GM23248 (cell line): ENCODE measurements around the gene KCTD6. TPM values are rescaled to one million over a fixed set of nuclear protein-coding genes. Genes with fewer than 3 reads are reported as not detected.

ENCODE experiments used
- DNase-seq: peaks from one replicate; pipeline ENCODE4 v3.0.0-alpha.2; 2015
- H2AFZ ChIP-seq: fragments of 200-600 bp; sonication (generic); 2 replicates; pipeline ENCODE4 v1.6.1; 2016; ENCODE audit warnings: antibody characterized with exemption
- H3F3A ChIP-seq: fragments of 200-600 bp; sonication (generic); 2 replicates; pipeline ENCODE4 v1.6.1; 2016; ENCODE audit warnings: mild to moderate bottlenecking, antibody characterized with exemption, mixed run types; ENCODE audit not compliant: insufficient read depth
- H3K27ac ChIP-seq: fragments of 200-600 bp; sonication (generic); 2 replicates; pipeline ENCODE4 v1.5.1; 2016; ENCODE audit warnings: mild to moderate bottlenecking
- H3K27me3 ChIP-seq: fragments of 200-600 bp; sonication (generic); replicated peaks from 2 replicates; pipeline ENCODE4 v1.6.1; 2016; ENCODE audit warnings: mild to moderate bottlenecking; ENCODE audit not compliant: insufficient read depth
- H3K36me3 ChIP-seq: fragments of 200-600 bp; sonication (generic); 2 replicates; pipeline ENCODE4 v1.6.1; 2016; ENCODE audit warnings: low read depth, mild to moderate bottlenecking
- H3K4me1 ChIP-seq: fragments of 200-600 bp; sonication (generic); 2 replicates; pipeline ENCODE4 v1.6.1; 2016; ENCODE audit warnings: mild to moderate bottlenecking; ENCODE audit not compliant: insufficient read depth
- H3K4me2 ChIP-seq: fragments of 200-600 bp; sonication (generic); one replicate; pipeline ENCODE4 v1.6.1; 2016; ENCODE audit warnings: mild to moderate bottlenecking; ENCODE audit not compliant: unreplicated experiment
- H3K4me3 ChIP-seq: fragments of 200-600 bp; sonication (generic); 2 replicates; pipeline ENCODE4 v1.5.1; 2016; ENCODE audit warnings: mild to moderate bottlenecking
- H3K79me2 ChIP-seq: fragments of 200-600 bp; sonication (generic); 2 replicates; pipeline ENCODE4 v1.6.1; 2016; ENCODE audit warnings: mild to moderate bottlenecking; ENCODE audit not compliant: insufficient read depth
- H3K9ac ChIP-seq: fragments of 200-600 bp; sonication (generic); 2 replicates; pipeline ENCODE4 v1.6.1; 2016; ENCODE audit warnings: mild to moderate bottlenecking
- H3K9me2 ChIP-seq: fragments of 200-600 bp; sonication (generic); 2 replicates; pipeline ENCODE4 v1.6.1; 2016; ENCODE audit warnings: mixed run types, mild to moderate bottlenecking, moderate library complexity; ENCODE audit not compliant: insufficient read depth
- H3K9me3 ChIP-seq: fragments of 200-600 bp; sonication (generic); one replicate; pipeline ENCODE4 v1.6.1; 2017; ENCODE audit warnings: low read depth
- H4K20me1 ChIP-seq: fragments of 200-600 bp; sonication (generic); 2 replicates; pipeline ENCODE4 v1.6.0; 2016; ENCODE audit not compliant: insufficient read depth
- EZH2 ChIP-seq: fragments of 200-600 bp; sonication (generic); IDR thresholded peaks from 2 replicates; pipeline ENCODE4 v1.6.1; 2018; ENCODE audit warnings: antibody characterized with exemption, mild to moderate bottlenecking; ENCODE audit not compliant: insufficient read depth, poor library complexity, severe bottlenecking
- EZH2phosphoT487 ChIP-seq: fragments of 200-600 bp; sonication (generic); IDR thresholded peaks from 2 replicates; pipeline ENCODE4 v1.6.1; 2018; ENCODE audit warnings: antibody characterized with exemption, moderate library complexity, mild to moderate bottlenecking, low read depth; ENCODE audit not compliant: insufficient read depth
- WGBS, 2 experiments: methylation state at CpG; one replicate each; pipeline ENCODE4 v1.1.6; 2015 to 2017; ENCODE audit warnings: low lambda C conversion rate in 2 of 2, low coverage in 1 of 2; ENCODE audit errors: missing lambda C conversion rate in 2 of 2; 5-methylcytosine and 5-hydroxymethylcytosine counted together
- in situ Hi-C: fragments of 300-500 bp; cut with MboI; formaldehyde crosslinking; loops from 2 replicates; pipeline ENCODE4 v1.15.0; 2020
- polyA plus RNA-seq: library from polyadenylated mRNA; unstranded; fragments of >200 nt; fragmentation: Nextera tagmentation; extraction: Ambion mirVana; gene quantifications from 2 replicates; pipeline ENCODE4 v1.2.1, GENCODE V29; 2016
- total RNA-seq: library from RNA; depleted of rRNA; stranded (reverse); fragments of >200 nt; shearing (Covaris generic); gene quantifications from 2 replicates; pipeline ENCODE4 v1.2.3, GENCODE V29; 2014

KCTD6 gene
- total and polyA plus RNA-seq, 2 experiments from 2014 or later, result 12.8 to 13.7 TPM

DNA sequence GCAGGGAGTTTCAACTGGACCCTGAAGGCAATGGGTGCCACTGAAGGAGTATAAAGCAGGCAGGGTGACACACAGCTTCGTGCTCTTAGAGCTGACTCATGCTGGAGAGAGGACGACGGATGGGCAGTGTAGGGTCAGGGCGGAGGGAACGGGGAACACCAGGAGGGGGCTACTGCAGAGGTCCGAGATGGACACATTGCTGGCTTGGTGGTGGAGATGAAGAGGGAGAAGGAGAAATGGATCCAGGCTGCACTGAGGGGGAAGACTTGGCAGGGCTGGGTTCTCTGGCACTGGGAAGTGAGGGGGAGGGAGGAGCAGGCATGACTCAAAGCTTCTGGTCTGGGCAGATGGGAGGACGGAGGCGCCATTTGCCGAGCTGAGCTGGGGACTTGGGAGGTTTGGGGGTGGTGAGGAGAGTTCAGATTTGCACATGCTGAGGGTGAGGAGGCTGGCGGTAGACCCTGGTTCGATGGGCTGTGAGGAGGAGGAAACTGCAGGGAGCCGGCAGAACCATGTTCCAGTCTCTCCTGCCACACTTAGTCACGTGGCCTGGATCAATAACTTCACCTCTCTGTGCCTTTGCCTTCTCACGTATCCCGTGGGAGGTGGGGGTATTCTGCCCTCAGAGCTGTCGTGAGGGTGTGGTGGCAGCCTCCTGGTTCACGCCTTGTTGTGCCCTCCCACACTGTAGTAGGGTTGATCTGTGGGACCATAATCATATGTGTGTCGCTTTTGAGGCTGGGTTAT is 4.6 kb upstream of the KCTD6 start:
- no peaks in the 10 kb centered on the region for H3K9me2 ChIP-seq
- no peaks in the 10 kb centered on the region for H3K27me3 ChIP-seq
- H3K9ac ChIP-seq, result peak overlapping the region; percentile 60
- H3K36me3 ChIP-seq, result no peaks in the 10 kb centered on the region
- H4K20me1 ChIP-seq, result no peaks in the 10 kb centered on the region
- peak overlapping the region; percentile 51 for H3K4me3 ChIP-seq
- H3K79me2 ChIP-seq, result no peaks in the 10 kb centered on the region
- H3F3A ChIP-seq, result peaks cover 23% of the 10 kb centered on the region
- peak overlapping the region; percentile 45 for H3K4me2 ChIP-seq
- in situ Hi-C loops, result no loop called here
- peak; percentile 92 for DNase-seq
- TF ChIP-seq EZH2 (no peak), EZH2phosphoT487 (no peak)
- H3K27ac ChIP-seq, result peak overlapping the region; percentile 78
- peak overlapping the region; percentile 81 for H2AFZ ChIP-seq
- H3K9me3 ChIP-seq, result no peaks in the 10 kb centered on the region
- H3K4me1 ChIP-seq, result peaks cover 16% of the 10 kb centered on the region
- WGBS, 2 experiments, result 28 to 30% methylated on average over 18 of the region's 18 CpGs

DNA sequence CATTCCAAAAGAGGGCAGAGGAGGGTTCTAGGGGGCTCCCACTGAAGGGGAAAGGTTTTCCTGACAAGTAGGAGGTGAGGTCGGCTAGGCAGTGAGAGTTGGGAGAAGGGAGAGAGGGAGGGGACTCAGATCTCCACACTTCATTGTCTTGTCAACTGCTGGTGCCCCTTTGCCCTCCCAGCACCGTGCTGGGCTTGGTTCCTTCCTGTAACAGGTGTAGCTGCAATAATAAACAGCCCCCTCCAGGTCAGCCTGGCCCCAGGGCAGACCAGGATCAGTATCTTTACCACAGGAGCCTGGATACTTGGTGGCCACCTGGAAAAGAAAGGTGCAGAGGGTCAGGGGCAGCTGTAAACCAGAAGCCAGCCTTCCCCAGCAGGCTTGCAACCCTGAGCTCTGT is 2.9 kb upstream of the KCTD6 start:
- H3K4me1 ChIP-seq, result peaks cover 28% of the 10 kb centered on the region
- H2AFZ ChIP-seq, result no peak overlapping the region
- no peak overlapping the region for H3K27ac ChIP-seq
- H3K9me2 ChIP-seq, result no peaks in the 10 kb centered on the region
- no peaks in the 10 kb centered on the region for H3K27me3 ChIP-seq
- no peak overlapping the region for H3K9ac ChIP-seq
- no peaks in the 10 kb centered on the region for H3K9me3 ChIP-seq
- no peak overlapping the region for H3K4me3 ChIP-seq
- WGBS, 2 experiments, result 10 to 37% methylated on average over 1 to 2 of the region's 2 CpGs
- no peak for TF ChIP-seq EZH2
- TF ChIP-seq EZH2phosphoT487, result no peak
- peaks cover 14% of the 10 kb centered on the region for H3K79me2 ChIP-seq
- DNase-seq, result no peak
- no peak overlapping the region for H3K4me2 ChIP-seq
- no peaks in the 10 kb centered on the region for H3K36me3 ChIP-seq
- in situ Hi-C loops, result no loop called here
- H4K20me1 ChIP-seq, result no peaks in the 10 kb centered on the region
- peaks cover 31% of the 10 kb centered on the region for H3F3A ChIP-seq

GRCh38 chr3:58490860-58491501 is 915 bp upstream of the KCTD6 start:
- no peak for TF ChIP-seq EZH2
- in situ Hi-C loops, result no loop called here
- peak overlapping the region; percentile 33; the same call in 1 of the 2 replicates for H3K9ac ChIP-seq
- peaks cover 34% of the 10 kb centered on the region for H3K79me2 ChIP-seq
- H3K9me2 ChIP-seq, result no peaks in the 10 kb centered on the region
- H2AFZ ChIP-seq, result peak overlapping the region; percentile 84
- no peaks in the 10 kb centered on the region for H4K20me1 ChIP-seq
- 88 to 90% methylated on average over 15 to 19 of the region's 19 CpGs for WGBS, 2 experiments
- peaks cover 46% of the 10 kb centered on the region for H3K4me1 ChIP-seq
- H3F3A ChIP-seq, result peaks cover 46% of the 10 kb centered on the region
- DNase-seq, result no peak
- no peak overlapping the region for H3K27ac ChIP-seq
- H3K4me2 ChIP-seq, result no peak overlapping the region
- H3K36me3 ChIP-seq, result no peaks in the 10 kb centered on the region
- H3K9me3 ChIP-seq, result no peaks in the 10 kb centered on the region
- no peaks in the 10 kb centered on the region for H3K27me3 ChIP-seq
- peak overlapping the region; percentile 57 for H3K4me3 ChIP-seq

DNA sequence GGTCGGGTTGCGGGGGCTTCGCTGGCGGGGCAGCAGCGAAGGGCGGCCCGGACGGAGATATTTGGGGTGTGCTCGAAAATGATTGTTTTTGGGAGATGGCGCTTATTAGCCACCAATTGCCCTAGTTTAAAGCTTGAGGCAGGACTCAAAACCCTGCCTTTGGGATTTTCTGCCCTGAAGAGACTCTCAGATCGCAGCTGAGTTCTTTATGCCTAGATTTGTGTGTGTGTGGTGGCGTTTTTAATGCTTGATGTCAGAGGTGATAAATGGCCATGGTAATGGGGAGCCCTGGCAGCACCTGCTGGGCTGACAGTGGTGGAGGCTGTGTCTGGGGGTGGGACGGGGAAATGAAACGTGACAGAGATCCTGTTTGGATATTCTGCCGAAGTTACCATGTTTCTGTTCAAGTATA is 604 bp downstream of the KCTD6 start:
- H3K4me1 ChIP-seq, result peaks cover 48% of the 10 kb centered on the region
- in situ Hi-C loops, result no loop called here
- no peak overlapping the region for H3K27ac ChIP-seq
- peak; percentile 45 for DNase-seq
- H3K9me2 ChIP-seq, result no peaks in the 10 kb centered on the region
- H3K4me2 ChIP-seq, result peak overlapping the region; percentile 83
- H3K36me3 ChIP-seq, result no peaks in the 10 kb centered on the region
- H3K27me3 ChIP-seq, result no peaks in the 10 kb centered on the region
- H3K9me3 ChIP-seq, result no peaks in the 10 kb centered on the region
- peak overlapping the region; percentile 81 for H3K9ac ChIP-seq
- no peak for TF ChIP-seq EZH2
- TF ChIP-seq EZH2phosphoT487, result no peak
- peaks cover 54% of the 10 kb centered on the region for H3F3A ChIP-seq
- peak overlapping the region; percentile 79 for H2AFZ ChIP-seq
- H4K20me1 ChIP-seq, result peaks cover 4% of the 10 kb centered on the region
- WGBS, 2 experiments, result 0 to 2% methylated on average over 5 to 15 of the region's 15 CpGs
- H3K79me2 ChIP-seq, result peaks cover 49% of the 10 kb centered on the region
- peak overlapping the region; percentile 91 for H3K4me3 ChIP-seq
